Body of pancreas (tissue), 4 donors: Measurements from ENCODE around the gene AKAP17A. TPM values are rescaled to one million over a fixed set of nuclear protein-coding genes. Genes with fewer than 3 reads are reported as not detected.

ENCODE experiments used
- ATAC-seq: fragments of 150-250 bp; one replicate; pipeline ENCODE4 v1.9.1; 2016
- DNase-seq, 4 donors: peaks; one replicate each; pipeline ENCODE4 v3.0.0-alpha.2; 2019
- H3K27ac ChIP-seq, 4 donors: fragments of 200-600 bp; sonication (generic); 1 replicate in 3 of 4; 2 replicates in 1 of 4; pipeline versions ENCODE4 v1.5.1 to v1.6.1; 2016 to 2019; ENCODE audit warnings: mild to moderate bottlenecking in 1 of 4, mixed read lengths in 1 of 4, moderate library complexity in 1 of 4
- H3K27me3 ChIP-seq, 2 donors: fragments of 200-600 bp; sonication (generic); one replicate each; pipeline ENCODE4 v1.6.0; 2016; ENCODE audit warnings: mild to moderate bottlenecking in 1 of 2
- H3K36me3 ChIP-seq, 2 donors: fragments of 200-600 bp; sonication (generic); replicated peaks in 1 of 2; 2 replicates each; pipeline ENCODE4 v1.5.1; 2016; ENCODE audit warnings: low read depth in 2 of 2; ENCODE audit not compliant: insufficient read depth in 1 of 2
- H3K4me1 ChIP-seq: fragments of 200-600 bp; sonication (generic); one replicate; pipeline ENCODE4 v1.6.0; 2016
- H3K4me3 ChIP-seq, 2 donors: fragments of 200-600 bp; sonication (generic); 1 replicate in 1 of 2; 2 replicates in 1 of 2; pipeline ENCODE4 v1.5.1; 2016 to 2019
- H3K9me3 ChIP-seq, 3 donors: fragments of 200-600 bp; sonication (generic); 1 replicate in 2 of 3; 2 replicates in 1 of 3; pipeline ENCODE4 v1.5.1; 2016
- CTCF ChIP-seq, 7 experiments: fragments of 450-650 bp in 4 of 7; fragments of 200-600 bp in 3 of 7; sonication (generic) in 3 of 7; IDR thresholded peaks; one replicate each; pipeline ENCODE4 v1.5.1; 2016 to 2019; ENCODE audit warnings: antibody characterized with exemption in 7 of 7
- POLR2A ChIP-seq, 3 donors: fragments of 450-650 bp; IDR thresholded peaks; one replicate each; pipeline ENCODE4 v1.6.1; 2016; ENCODE audit warnings: antibody characterized with exemption in 3 of 3, mild to moderate bottlenecking in 2 of 3
- WGBS, 2 donors: methylation state at CpG; one replicate each; pipeline ENCODE4 v1.1.5; 2017; 5-methylcytosine and 5-hydroxymethylcytosine counted together
- intact Hi-C: fragments of 100-400 bp; cut with DNase I; formaldehyde crosslinking; loops from one replicate; pipeline ENCODE4 v1.15.1; 2023
- total RNA-seq, 2 donors: library from RNA; depleted of rRNA; stranded (reverse); fragments of >200 nt; gene quantifications; one replicate each; pipeline ENCODE4 v1.1.0, GENCODE V29; 2016

The AKAP17A gene
- total RNA-seq, 2 donors from 2014 or later: 55.5 to 162 TPM

DNA sequence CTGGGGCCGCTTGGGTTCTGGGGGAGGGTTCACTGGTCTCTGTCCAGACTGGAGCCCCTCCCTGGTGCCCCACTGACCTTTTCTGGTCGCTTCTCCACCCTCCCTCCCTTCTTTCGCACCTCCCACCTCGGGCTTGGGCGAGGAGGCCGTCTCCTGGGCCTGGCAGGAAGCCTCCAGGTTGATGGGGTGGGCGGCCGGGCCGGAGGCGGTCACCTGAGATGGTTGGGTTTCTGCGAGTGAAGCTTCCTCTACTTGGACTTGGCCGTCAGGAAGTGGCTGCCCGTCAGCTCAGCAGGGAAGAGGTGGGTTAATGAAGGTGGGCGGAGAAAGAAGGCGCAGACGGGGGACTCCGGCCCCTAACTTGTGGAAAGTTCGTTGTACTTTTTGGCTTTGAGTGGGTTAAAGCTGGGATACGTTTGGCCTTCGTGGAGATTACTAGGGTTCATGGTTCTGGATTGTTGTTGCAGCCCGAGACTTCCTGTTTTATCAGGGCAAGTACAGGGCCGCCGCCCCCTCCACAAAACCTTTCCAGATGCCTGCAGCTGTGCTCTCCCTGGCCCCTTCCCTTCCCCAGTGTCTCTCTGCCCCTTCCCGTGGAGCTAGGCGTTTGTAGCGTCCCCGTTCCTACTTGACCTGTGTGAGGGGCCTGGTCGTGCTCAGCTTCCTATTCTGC is 1.2 kb downstream of the AKAP17A start:
- Histone ChIP-seq H3K27ac (peak overlapping the region in 3 of 4 donors; percentile 81 to 90 (median 84)), H3K4me3 (peak overlapping the region; percentile 96 to 97), H3K27me3 (no peaks in the 10 kb centered on the region), H3K4me1 (peaks cover 19% of the 10 kb centered on the region), H3K9me3 (no peaks in the 10 kb centered on the region), H3K36me3 (peaks cover 3 to 19% of the 10 kb centered on the region in 2 donors)
- ATAC-seq: no peak
- WGBS, 2 donors: 1% methylated on average over 20 to 27 of the region's 28 CpGs
- TF ChIP-seq CTCF (IDR thresholded peaks at IDR 0.05) (no peak), POLR2A (IDR thresholded peaks at IDR 0.05) (no peak)
- peak in 2 of 4 donors; percentile 18 to 38 for DNase-seq
- intact Hi-C loops: no loop called here

GRCh38 chrX:1593286-1594271 is 2.2 kb downstream of the AKAP17A start:
- Histone ChIP-seq H3K4me3 (no peak overlapping the region), H3K27me3 (no peaks in the 10 kb centered on the region), H3K36me3 (peaks cover 7 to 22% of the 10 kb centered on the region in 2 donors), H3K27ac (peak overlapping the region in 3 of 4 donors; percentile 28 to 90 (median 81)), H3K4me1 (peaks cover 19% of the 10 kb centered on the region), H3K9me3 (no peaks in the 10 kb centered on the region)
- ATAC-seq (no peak), DNase-seq (no peak)
- intact Hi-C loops: no loop called here
- WGBS, 2 donors: 75 to 90% methylated on average over 37 to 55 of the region's 60 CpGs
- TF ChIP-seq CTCF (IDR thresholded peaks at IDR 0.05): no peak
- TF ChIP-seq POLR2A (IDR thresholded peaks at IDR 0.05): no peak

DNA sequence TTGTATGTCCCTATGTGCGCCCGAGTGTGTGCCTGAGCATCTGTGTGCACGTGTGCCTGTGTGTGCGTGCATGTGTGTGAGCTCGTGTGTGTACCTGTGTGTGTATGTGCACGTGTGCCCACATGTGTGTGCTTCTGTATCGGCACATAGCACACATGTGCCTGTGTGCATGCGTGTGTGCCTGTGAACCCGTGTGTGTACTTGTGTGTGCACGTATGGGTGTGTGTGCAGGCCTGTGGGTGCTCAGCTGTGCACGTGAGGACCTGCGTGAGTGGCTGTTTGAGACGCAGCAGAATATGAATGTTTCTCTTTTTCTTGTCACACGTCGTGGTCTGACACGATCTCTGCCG is 4.3 kb downstream of the AKAP17A start:
- Histone ChIP-seq H3K9me3 (no peaks in the 10 kb centered on the region), H3K4me3 (no peak overlapping the region), H3K4me1 (peaks cover 19% of the 10 kb centered on the region), H3K36me3 (peaks cover 26 to 41% of the 10 kb centered on the region in 2 donors), H3K27ac (no peak overlapping the region), H3K27me3 (no peaks in the 10 kb centered on the region)
- ATAC-seq (no peak), DNase-seq (no peak)
- intact Hi-C loops: no loop called here
- TF ChIP-seq POLR2A (IDR thresholded peaks at IDR 0.05): no peak
- no peak for TF ChIP-seq CTCF (IDR thresholded peaks at IDR 0.05)
- 90 to 96% methylated on average over 13 to 17 of the region's 17 CpGs for WGBS, 2 donors

DNA sequence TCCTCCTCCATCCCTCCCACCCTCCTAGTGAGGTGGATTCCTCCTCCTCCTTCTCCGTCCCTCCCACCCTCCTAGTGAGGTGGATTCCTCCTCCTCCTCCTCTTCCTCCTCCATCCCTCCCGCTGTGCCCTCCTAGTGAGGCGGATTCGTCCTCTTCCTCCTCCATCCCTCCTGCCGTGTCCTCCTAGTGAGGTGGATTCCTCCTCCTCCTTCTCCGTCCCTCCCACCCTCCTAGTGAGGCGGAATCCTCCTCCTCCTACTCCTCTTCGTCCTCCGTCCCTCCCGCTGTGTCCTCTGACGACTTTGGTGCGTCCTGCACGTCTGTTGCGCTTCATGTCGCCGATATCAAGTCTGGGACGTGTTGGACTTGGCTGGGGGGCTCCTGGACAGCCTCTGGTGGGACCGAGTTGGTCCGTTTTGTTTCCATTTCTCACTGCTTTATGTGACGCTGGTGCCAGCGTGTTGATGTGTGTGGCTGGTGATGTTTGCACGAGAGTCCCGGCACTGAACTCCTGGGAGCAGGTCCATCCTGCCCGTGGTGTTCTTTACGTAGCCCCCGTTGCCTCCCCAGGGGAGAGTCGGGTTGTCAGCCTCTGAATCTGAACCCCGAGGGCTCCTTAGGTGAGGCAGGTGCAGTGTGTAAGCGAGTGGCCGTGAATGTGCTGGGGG is 5.4 kb downstream of the AKAP17A start:
- Histone ChIP-seq H3K27ac (no peak overlapping the region), H3K4me3 (no peak overlapping the region), H3K27me3 (no peaks in the 10 kb centered on the region), H3K4me1 (peaks cover 19% of the 10 kb centered on the region), H3K9me3 (no peaks in the 10 kb centered on the region), H3K36me3 (peaks cover 37 to 51% of the 10 kb centered on the region in 2 donors)
- no peak for DNase-seq
- WGBS, 2 donors: 83 to 89% methylated on average over 19 to 20 of the region's 30 CpGs
- ATAC-seq: no peak
- intact Hi-C loops: no loop called here
- TF ChIP-seq CTCF (IDR thresholded peaks at IDR 0.05): no peak
- no peak for TF ChIP-seq POLR2A (IDR thresholded peaks at IDR 0.05)
